Left ventricle myocardium superior (tissue), 1 donor: ENCODE measurements around the gene ECT2. TPM values are rescaled to one million over a fixed set of nuclear protein-coding genes. Genes with fewer than 3 reads are reported as not detected.
"Not testable (repeated sequence)": the region's sequence is repeated elsewhere in the genome, so short reads cannot be mapped to it uniquely, and the experiment has no call there.

Experiments
- ATAC-seq: fragments of 200-7000 bp; cut with Tn5 transposase; one replicate; pipeline ENCODE4 v1.9.1; 2020; ENCODE audit warnings: mild to moderate bottlenecking, moderate library complexity
- DNase-seq: peaks from one replicate; pipeline ENCODE4 v3.0.0-alpha.2; 2020
- intact Hi-C: fragments of 100-400 bp; cut with micrococcal nuclease; formaldehyde crosslinking; loops from one replicate; pipeline ENCODE4 v1.11.0; 2022
- total RNA-seq: library from RNA; stranded (reverse); fragmentation: NEBNext Ultra II Directional; extraction: Animal tissue kit (Norgen Biotek cat#: 25700); gene quantifications from one replicate; pipeline ENCODE4 v1.2.1, GENCODE V29; 2021
- donor health status: DM: no; HTN: yes; CAD: no; lungs with severe emphysema.

ECT2 gene
- total RNA-seq, 1 donor from 2014 or later = 4.8 TPM

DNA sequence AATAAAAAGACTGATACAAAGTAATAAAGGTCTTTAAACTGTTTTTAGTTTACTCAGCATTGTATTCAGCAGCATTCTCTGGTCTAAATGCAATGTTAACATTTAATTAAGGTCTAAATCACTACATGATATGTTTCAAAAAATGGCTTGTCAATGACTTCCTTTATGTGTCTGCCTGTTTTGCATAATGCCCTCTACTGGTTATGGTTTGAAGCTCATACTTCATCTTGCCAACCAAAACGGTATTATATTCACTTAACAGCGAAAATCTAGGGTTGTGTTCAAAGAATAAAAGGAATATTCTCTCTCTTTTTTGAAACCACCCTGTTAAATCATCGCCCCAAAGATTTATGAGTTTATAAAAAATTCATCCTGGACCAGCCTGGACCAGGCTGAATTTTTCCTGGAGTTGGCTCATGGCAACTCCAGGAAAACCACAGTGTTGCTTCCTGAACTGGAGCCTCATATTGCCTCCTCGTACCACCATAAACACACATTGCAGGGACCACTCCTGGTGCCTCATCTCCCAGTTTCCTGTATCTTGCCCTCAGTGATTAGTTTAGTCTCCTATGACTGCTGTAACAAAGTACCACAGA is 32.9 kb upstream of the ECT2 start:
- no peak for DNase-seq
- intact Hi-C loops = no loop called here
- no peak for ATAC-seq

DNA sequence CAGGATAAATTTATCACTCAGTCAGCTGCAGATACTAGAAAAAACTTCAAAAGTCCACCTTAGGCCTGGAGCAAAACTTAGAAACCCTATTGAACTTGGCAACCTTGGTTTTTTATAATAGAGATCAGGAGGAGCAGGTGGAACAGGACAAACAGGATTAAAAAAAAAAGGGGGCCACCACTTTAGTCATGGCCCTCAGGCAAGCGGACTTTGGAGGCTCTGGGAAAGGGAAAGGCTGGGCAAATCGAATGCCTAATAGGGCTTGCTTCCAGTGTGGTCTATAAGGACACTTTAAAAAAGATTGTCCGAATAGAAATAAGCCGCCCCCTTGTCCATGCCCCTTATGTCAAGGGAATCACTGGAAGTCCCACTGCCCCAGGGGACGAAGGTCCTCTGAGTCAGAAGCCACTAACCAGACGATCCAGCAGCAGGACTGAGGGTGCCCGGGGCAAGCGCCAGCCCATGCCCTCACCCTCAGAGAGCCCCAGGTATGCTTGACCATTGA is 27.9 kb upstream of the ECT2 start:
- intact Hi-C loops, ATAC-seq, DNase-seq: not testable (repeated sequence)

DNA sequence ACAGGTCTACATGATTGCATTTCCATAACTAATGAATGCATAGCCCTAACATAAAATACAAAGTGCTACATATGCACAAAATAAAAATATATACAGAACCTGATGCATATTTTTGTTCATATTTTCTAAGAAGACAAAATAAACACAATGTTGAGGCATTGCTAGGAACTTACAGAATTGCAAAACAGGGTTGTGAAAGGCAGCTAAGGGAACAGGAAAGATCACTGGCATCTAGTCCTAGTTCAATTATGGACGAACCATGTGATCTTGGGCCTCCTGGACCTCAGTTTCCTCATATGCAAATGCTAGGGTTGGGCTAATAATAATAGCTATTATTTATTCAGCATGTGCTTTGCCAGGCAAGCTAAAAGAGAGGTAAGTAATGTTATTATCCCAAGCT is 24.1 kb upstream of the ECT2 start:
- ATAC-seq (no peak), DNase-seq (no peak)
- intact Hi-C loops = no loop called here

- intact Hi-C loops = no loop called here
- DNase-seq = no peak
- ATAC-seq = no peak
Observed at GRCh38 chr3:172735014-172735413, 15.5 kb upstream of the ECT2 start.

DNA sequence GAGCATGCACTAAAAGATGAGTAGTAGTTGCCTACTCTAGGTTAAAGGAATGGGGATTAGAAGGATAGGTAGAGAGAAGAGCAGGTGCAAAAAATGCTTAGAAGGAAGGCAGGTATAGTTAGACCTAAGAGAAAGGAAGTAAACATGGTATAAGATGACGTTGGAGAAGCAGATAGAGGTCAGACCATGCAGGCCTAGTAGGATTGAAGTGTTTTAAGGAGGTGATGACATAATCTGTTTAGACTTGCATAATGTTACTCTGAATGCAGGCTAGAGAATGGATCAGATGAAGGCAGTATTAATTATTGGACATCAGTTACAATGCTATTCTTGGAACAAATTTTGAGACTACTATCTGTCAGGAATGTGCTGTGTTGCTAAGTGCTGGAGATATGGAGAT is 11.1 kb upstream of the ECT2 start:
- ATAC-seq = no peak
- no peak for DNase-seq
- intact Hi-C loops = no loop called here

GRCh38 chr3:172746475-172746874 is 4.1 kb upstream of the ECT2 start:
- DNase-seq = no peak
- no peak for ATAC-seq
- intact Hi-C loops = no loop called here

GRCh38 chr3:172749230-172749965 is 1.1 kb upstream of the ECT2 start:
- intact Hi-C loops = no loop called here
- no peak for DNase-seq

GRCh38 chr3:172750069-172750367 is 508 bp upstream of the ECT2 start:
- DNase-seq (no peak), ATAC-seq (peak; percentile 2)
- intact Hi-C loops = no loop called here

More at GRCh38 chr3:172749230-172749965, 1.1 kb upstream of the ECT2 start:
- no peak for ATAC-seq

- ATAC-seq (peak; percentile 18), DNase-seq (no peak)
- intact Hi-C loops = no loop called here
Observed at GRCh38 chr3:172751175-172751704, 714 bp downstream of the ECT2 start.

GRCh38 chr3:172752651-172753050 is 2.1 kb downstream of the ECT2 start:
- no peak for DNase-seq
- ATAC-seq = no peak
- intact Hi-C loops = no loop called here

DNA sequence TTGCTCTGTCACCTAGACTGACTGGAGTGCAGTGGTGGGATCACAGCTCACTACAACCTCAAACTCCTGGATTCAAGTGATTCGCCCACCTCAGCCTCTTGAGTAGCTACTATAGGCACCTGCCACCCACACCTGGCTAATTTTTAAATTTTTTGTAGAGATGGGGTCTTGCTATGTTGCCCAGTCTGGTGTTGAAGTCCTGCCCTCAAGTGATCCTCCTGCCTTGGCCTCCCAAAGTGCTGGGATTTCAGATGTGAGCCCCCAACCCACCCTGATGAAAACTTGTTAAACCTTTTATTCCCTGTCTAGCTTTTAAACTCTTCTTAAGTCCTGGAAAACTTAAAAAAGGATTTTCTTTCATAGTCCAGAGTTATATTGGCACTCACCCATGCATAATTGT is 2.6 kb downstream of the ECT2 start:
- no peak for ATAC-seq
- intact Hi-C loops = no loop called here
- DNase-seq = no peak

DNA sequence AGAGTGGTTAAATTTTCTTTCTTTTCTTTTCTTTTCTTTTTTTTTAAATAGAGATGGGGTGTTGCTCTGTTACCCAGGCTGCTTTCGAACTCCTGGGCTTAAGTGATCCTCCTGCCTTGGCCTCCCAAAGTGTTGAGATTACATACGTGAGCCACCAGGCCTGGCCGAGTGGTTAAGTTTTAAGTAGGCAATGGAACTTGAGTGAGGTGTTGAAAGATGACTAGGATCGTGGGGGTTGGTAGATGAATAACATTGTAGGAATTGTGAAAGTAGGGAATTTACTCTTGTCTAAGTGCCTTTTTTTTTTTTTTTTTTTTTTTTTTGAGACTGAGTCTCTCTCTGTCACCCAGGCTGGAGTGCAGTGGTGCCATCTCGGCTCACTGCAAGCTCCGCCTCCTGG is 9.9 kb downstream of the ECT2 start:
- DNase-seq, ATAC-seq, intact Hi-C loops: not testable (repeated sequence)

DNA sequence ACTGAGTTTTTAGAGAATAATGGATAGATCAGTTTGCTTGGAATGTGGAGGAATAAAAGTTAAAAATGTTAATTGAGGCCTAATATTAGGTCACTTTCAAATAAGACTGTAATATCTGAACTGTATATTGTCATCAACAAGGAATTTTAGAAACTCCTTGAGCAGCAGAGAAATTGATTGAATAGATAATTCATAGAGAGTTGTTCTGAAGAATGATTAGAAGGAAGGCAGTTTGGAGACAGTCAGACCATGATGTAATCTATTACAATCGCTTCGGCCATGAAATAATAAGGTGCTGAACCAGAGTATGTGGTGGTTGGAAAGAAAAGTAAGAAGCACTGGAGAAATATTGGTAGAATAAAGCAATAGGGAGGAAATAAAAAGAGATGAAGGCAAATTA is 15.7 kb downstream of the ECT2 start:
- no peak for DNase-seq
- no peak for ATAC-seq
- intact Hi-C loops = no loop called here

DNA sequence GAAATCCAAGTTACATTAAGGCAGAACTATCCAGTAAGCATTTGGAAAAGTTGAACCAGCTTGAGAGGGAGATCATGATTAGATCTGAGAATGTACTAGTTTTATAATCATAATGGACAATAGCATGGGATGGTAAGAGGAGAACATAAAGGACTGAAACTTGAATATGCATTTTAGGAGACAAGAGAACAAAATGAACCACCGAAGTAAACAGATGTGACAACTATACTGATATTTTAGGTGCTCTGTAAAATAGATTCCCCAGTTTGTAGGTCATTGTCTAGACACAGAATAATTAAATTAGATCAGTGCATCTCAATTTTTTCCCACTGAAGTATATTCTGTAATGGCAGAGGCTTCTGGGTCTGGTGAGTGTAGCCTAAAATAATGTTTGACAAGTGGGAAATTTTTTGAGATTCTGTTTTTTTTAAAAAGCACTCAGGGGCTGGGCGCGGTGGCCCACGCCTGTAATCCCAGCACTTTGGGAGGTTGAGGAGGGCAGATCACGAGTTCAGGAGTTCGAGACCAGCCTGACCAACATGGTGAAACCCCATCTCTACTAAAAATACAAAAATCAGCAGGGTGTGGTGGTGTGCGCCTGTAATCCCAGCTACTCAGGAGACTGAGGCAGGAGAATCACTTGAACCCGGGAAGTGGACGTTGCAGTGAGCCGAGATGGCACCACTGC is 16.3 kb downstream of the ECT2 start:
- DNase-seq (no peak), ATAC-seq (no peak)
- intact Hi-C loops = no loop called here

DNA sequence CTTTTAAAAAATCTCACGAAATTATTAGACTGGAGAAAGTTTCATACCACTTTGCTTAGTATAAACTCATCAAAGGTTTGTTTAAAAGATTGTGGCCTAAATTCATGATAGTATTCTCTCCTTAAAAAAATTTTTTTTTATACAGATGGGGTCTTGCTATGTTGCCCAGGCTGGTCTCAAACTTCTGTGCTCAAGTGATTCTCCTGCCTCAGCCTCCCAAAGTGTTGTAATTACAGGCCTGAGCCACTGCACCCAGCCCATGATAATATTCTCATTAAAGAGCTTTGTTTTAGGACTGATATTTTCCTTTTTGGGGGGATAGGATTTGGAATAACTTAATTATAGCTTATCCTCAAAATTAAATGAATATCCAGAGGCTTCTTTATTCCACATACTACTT is 19.9 kb downstream of the ECT2 start:
- intact Hi-C loops = no loop called here
- no peak for ATAC-seq
- no peak for DNase-seq

GRCh38 chr3:172771672-172772071 is 21.1 kb downstream of the ECT2 start:
- intact Hi-C loops = no loop called here
- ATAC-seq = no peak
- DNase-seq = no peak

DNA sequence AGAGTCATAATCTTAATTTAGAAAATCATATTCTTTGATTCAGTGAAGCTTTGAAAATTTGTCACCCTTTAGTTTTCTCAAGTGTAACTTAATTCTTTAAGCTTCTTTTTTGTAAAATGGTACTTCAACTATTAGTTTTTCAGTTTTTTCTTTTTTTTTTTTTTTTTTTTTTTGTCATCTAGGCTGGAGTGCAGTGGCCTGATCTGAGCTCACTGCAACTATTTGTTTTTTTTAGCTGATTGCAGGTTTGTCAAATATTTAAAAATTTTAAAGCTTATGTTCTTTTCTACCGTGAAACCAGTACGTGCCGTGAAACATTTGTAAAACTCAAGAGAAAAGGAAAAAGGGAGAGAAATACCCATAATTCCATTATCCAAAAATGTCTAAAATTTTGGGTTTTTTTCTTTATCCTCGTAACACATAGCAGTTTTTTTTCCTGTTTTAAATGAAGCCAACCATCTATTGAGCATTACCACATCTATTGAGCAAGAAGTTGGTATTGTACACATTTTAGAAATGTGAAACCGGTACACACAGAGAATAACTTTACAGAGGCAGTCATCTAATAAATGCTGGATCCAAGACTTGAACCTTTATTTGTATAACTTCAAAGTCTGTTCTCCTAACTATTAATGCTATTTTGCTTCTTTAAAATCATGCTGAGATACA is 25.7 kb downstream of the ECT2 start:
- no peak for DNase-seq
- intact Hi-C loops = no loop called here
- ATAC-seq = no peak

- intact Hi-C loops = no loop called here
- no peak for DNase-seq
- ATAC-seq = no peak
Observed at GRCh38 chr3:172777901-172778300, 27.4 kb downstream of the ECT2 start.

DNA sequence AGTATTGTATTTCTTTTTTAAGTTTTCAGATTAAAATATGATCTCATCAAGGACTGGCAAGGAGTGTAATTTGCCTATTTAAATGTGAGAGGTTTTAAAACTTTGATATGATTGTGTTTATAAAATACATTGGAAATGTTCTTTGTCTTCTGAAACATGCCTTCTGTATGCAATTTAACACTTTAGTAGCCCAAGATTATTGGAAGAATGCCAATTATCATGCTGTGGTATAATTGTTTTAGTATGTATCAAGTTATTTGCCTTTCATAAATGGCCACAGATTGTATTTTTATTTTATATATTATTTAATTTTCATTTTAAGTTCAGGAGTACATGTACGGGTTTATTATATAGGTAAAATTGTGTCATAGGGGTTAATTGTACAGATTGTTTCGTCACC is 31.7 kb downstream of the ECT2 start:
- ATAC-seq (no peak), DNase-seq (no peak)
- intact Hi-C loops = no loop called here

DNA sequence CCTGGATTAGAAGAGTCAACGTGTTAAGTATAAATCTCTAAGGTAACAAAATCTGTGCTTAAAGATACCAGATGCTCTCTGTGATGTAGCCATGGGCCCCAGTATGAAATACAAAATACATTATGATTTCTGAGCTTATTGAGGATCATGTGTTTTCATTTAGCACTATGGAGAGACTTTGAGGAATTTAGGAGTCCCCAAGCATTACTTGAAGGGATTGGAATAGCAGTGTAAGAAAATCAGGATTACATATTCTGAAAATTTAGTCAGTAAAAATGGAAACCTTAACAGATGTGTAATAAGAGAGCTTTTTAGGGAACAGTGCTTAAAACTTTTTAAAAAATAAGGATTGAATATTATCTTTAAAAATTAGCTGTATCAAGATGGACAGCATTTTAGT is 35.5 kb downstream of the ECT2 start:
- DNase-seq (no peak), ATAC-seq (no peak)
- intact Hi-C loops = no loop called here
